NCI-H1048 (cell line): ENCODE results near the gene TMEM95.
"Not testable (repeated sequence)": the region's sequence is repeated elsewhere in the genome, so short reads cannot be mapped to it uniquely, and the experiment has no call there.

ENCODE experiments used
- DNase-seq: peaks from one replicate; lab custom pipeline; 2025; lab: John Stamatoyannopoulos, UW

The TMEM95 gene

GRCh38 chr17:7346761-7347614 lies 8.0 kb upstream of the TMEM95 start:
- no peak for DNase-seq

GRCh38 chr17:7347630-7348477 lies 7.1 kb upstream of the TMEM95 start:
- DNase-seq: no peak

GRCh38 chr17:7348478-7349242 lies 6.3 kb upstream of the TMEM95 start:
- no peak for DNase-seq

- peak; percentile 37 for DNase-seq
Measured at GRCh38 chr17:7351665-7352502, 3.1 kb upstream of the TMEM95 start, which contains the start of gene KCTD11. KCTD11 (plus strand) TSS chr17:7352162.

GRCh38 chr17:7352503-7352889 lies 2.5 kb upstream of the TMEM95 start:
- DNase-seq: no peak

GRCh38 chr17:7352910-7353635 lies 1.9 kb upstream of the TMEM95 start:
- DNase-seq: no peak

GRCh38 chr17:7354262-7354843 lies 603 bp upstream of the TMEM95 start:
- DNase-seq: no peak

- DNase-seq: no peak
Measured at GRCh38 chr17:7355573-7355972, 617 bp downstream of the TMEM95 start.

GRCh38 chr17:7356072-7356549 lies 1.2 kb downstream of the TMEM95 start:
- DNase-seq: peak; percentile 54

GRCh38 chr17:7356756-7357155 lies 1.8 kb downstream of the TMEM95 start:
- no peak for DNase-seq

- DNase-seq: no peak
Measured at GRCh38 chr17:7357381-7357780, 2.4 kb downstream of the TMEM95 start.

- DNase-seq: no peak
Measured at GRCh38 chr17:7361906-7362305, 7.0 kb downstream of the TMEM95 start.

- DNase-seq: no peak
Measured at GRCh38 chr17:7363311-7363710, 8.4 kb downstream of the TMEM95 start.

- not testable (repeated sequence) for DNase-seq
Measured at GRCh38 chr17:7365963-7366362, 11.0 kb downstream of the TMEM95 start.

- DNase-seq: no peak
Measured at GRCh38 chr17:7367083-7367482, 12.1 kb downstream of the TMEM95 start.

- no peak for DNase-seq
Measured at GRCh38 chr17:7367918-7368598, 13.1 kb downstream of the TMEM95 start.

- not testable (repeated sequence) for DNase-seq
Measured at GRCh38 chr17:7368599-7368994, 13.6 kb downstream of the TMEM95 start.

GRCh38 chr17:7369825-7370224 lies 14.9 kb downstream of the TMEM95 start:
- DNase-seq: no peak

GRCh38 chr17:7370853-7371252 lies 15.9 kb downstream of the TMEM95 start:
- no peak for DNase-seq
